ENCODE data around the gene FNDC4.
A peak's percentile ranks its signal among the peaks of the same experiment; 100 is the strongest.

FNDC4 gene

DNA sequence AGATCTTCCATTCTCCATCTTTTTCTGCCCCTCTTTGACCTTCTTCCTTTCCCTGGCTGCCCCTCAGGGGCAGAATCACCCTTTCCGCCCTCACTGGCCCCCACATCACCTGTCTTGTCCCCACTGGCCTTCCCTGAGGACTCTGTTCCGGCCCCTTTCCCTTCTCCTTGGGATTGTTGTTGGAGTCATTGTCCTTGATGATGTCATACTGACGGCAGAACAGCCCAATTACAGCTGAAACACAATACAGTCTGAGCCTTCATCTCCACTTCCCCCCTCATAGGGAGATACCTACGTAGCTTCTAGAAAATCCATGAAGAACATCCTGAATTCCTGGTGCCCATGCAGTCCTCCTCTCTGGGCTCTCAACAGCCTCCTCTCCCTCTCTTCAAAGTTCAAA is 2.4 kb downstream of the FNDC4 start:
- DNase-seq, result no peak

GRCh38 chr2:27489498-27490397 is 5.3 kb downstream of the FNDC4 start, which contains the start of gene IFT172:
IFT172 (minus strand) TSS chr2:27489743; CDS start chr2:27489653, 90 bp downstream.
- DNase-seq, result peak; percentile 99

DNA sequence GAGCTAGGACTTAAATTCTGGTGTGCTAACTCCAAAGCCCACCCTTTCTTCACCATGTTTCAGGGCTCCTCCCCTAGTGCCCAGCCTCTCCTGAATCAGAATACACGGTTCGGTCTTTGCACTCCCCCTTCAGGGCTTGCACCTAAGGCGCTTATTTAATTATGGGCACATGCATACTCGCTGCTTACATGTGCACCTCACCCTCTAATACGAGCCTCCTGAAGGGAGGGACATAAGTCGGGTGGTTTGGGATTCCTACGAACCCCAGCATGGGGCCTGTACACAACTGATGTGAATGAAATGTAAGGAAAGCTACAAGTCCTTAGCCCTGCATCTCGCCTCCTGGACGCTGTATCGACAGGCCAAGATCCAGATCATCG is 5.9 kb downstream of the FNDC4 start:
- DNase-seq, result peak; percentile 81

DNA sequence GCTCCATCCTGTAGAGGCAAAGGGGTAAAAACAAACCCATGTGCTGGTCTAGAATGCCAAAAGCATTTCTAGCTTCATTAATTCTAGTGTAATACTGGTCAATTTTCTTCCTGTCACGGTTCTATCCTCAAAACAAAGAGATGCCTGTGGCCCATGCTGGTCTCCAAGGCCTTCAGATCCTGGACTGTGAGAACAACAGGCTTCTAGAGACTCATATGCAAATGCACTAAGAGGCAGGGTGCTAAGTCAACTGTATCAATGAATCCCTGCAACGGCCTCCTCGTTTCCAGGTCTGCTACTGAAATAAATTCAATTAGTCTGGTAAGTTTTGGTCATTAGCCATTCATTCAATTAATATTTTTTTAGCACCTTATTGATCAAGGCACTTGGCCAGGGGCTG is 9.5 kb downstream of the FNDC4 start:
- DNase-seq, result no peak

DNA sequence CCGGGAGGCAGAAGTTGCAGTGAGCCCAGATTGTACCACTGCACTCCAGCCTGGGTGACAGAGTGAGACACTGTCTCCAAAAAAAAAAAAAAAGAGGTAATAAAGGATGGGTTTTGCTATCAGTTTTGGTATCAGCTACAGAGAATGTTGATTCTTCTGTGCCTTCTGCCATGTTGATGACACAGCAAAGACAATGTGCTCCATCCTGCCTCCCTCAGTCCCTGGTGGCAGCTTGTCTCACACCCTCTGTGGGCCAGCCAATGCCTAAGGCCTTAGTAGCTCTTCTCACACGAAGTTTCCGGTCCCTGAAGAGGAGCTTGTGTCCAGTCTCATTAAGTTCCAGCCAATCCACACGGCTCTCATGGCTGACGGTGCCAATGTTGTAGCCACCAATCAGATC is 23.0 kb downstream of the FNDC4 start:
- DNase-seq, result peak; percentile 9

DNA sequence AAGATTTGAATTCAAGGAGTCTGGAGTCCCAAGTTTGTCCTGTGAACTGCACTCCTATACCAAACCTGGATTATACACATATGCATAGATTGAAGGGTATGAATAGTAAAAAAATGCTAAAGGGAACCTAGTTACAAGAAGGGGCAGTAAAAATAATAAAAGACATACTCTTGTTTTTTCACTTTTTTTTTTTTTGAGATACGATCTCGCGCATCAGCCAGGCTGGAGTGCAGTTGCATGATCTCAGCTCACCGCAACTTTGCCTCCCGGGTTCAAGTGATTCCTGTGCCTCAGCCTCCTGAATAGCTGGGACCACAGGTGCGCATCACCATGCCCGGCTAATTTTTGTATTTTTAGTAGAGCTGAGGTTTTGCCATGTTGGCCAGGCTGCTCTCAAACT is 30.6 kb downstream of the FNDC4 start:
- DNase-seq, result no peak

DNA sequence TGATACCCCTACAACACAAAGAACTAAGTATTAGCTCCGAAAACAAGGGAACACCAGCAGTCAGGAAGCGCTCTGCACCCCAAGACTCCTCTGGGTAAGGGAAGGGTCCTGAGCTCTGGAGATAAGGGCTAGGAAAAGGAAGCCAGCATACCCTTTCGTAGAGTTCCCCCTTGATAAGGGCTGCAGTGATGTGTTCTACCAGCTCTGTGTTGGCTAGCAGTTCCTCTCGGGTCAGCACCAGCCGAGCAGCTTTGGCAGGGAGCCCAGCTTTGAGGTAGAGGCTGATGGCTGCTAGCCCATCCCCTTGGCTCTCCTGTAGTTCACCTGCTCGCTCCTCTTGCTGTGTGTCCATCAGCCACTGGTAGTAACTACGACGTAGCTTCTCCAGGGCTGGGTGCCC is 33.9 kb downstream of the FNDC4 start:
- no peak for DNase-seq

DNA sequence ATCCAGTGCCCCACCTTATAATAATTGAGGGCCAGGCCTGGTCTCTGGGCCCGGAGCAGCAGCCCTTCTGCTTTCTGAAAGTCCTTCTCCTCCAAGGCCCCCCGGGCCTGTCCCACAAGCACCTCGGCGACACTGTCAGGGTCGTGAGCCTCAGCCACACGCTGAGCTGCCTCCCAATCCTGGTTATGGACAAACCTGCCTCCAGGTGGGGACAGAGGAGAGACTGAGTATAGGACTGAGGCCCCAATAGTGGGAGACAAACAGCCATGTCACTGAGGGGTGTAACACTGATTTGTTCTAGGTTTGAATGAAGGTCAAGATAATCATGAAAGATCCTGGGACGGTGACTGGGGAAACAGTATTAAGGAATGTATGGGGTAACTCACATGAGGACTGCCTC is 41.0 kb downstream of the FNDC4 start:
- DNase-seq, result no peak

- no peak for DNase-seq
Observed at GRCh38 chr2:27451095-27451494, 43.9 kb downstream of the FNDC4 start.

- no peak for DNase-seq
Observed at GRCh38 chr2:27448381-27448780, 46.6 kb downstream of the FNDC4 start.

DNA sequence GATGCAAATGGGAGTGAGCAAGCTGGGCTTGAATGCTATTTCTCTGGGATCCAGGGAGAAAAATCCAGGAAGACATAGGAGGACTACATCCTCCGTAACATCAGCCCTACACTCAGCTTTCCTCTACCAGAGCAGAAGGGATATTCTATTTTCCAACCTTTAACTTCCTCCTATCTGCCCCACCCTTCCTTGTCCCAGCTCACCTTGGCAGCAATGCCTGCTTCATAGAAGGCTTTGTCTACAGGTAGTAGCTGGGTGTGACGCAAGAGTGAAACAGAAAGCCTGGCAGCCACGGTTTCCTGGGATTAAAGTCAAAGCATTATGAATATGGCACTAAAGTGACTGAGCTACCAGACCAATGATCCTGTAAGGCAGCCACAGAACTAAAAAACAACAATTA is 48.9 kb downstream of the FNDC4 start:
- peak; percentile 64 for DNase-seq

- DNase-seq, result no peak
Observed at GRCh38 chr2:27445615-27446014, 49.4 kb downstream of the FNDC4 start.

- DNase-seq, result no peak
Observed at GRCh38 chr2:27445155-27445554, 49.8 kb downstream of the FNDC4 start.

GRCh38 chr2:27442920-27443282 is 52.1 kb downstream of the FNDC4 start:
- DNase-seq, result peak; percentile 45

DNA sequence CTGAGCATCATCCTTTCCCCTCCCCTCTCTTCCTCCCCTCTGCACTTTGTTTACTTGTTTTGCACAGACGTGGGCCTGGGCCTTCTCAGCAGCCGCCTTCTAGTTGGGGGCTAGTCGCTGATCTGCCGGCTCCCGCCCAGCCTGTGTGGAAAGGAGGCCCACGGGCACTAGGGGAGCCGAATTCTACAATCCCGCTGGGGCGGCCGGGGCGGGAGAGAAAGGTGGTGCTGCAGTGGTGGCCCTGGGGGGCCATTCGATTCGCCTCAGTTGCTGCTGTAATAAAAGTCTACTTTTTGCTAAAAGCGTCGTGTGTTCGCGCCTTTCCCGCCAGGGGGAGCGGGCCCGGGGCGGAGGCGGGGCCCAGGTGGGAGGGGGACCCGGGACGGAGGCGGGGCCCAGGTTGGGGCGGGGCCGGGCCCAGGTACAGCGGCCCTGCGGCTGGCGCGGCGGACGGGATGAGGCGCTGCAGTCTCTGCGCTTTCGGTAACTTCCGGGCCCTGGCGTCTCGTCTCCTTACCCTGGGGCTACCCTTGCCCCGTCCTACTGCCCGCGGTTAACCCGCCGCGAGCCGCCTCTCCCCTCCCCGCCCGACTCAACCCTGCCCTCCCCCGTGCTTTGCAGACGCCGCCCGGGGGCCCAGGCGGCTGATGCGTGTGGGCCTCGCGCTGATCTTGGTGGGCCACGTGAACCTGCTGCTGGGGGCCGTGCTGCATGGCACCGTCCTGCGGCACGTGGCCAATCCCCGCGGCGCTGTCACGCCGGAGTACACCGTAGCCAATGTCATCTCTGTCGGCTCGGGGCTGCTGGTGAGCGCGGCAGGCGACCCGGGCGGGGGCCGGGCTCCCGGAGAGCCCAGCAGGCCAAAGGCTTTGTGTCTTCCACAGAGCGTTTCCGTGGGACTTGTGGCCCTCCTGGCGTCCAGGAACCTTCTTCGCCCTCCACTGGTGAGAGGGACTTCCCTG is 52.8 kb downstream of the FNDC4 start, which contains the start of gene KRTCAP3:
Gene KRTCAP3 (plus strand): TSS at position 424 of the 962 bp plus-strand sequence. CDS start 32 bp downstream, at position 456.
- peak; percentile 90 for DNase-seq
